Activated B cell treated with CpG ODN at 0.5 μM for 24 hours (primary cell): ENCODE results near the gene KIF25. TPM values are rescaled to one million over a fixed set of nuclear protein-coding genes. Genes with fewer than 3 reads are reported as not detected.

ENCODE experiments used
- ATAC-seq: fragments of 200-7000 bp; cut with Tn5 transposase; one replicate; pipeline ENCODE4 v1.10.0; 2021; ENCODE audit warnings: low read depth, mild to moderate bottlenecking, moderate library complexity
- CTCF ChIA-PET: fragments of 350-600 bp; sonication (Branson Sonifier 250); formaldehyde crosslinking; loops from one replicate; lab custom pipeline; 2021; ENCODE audit warnings: antibody characterized with exemption; lab: Charles Lee
- POLR2A ChIA-PET: fragments of 350-600 bp; sonication (Branson Sonifier 250); formaldehyde crosslinking; loops from one replicate; lab custom pipeline; 2021; ENCODE audit warnings: antibody characterized with exemption; lab: Charles Lee
- DNase-seq: peaks from one replicate; pipeline ENCODE4 v3.0.0; 2022
- H3K27ac Mint-ChIP-seq: one replicate; pipeline ENCODE4 v1.8.0; 2020; ENCODE audit warnings: mixed read lengths
- H3K27me3 Mint-ChIP-seq: one replicate; pipeline ENCODE4 v1.8.0; 2021; ENCODE audit warnings: mixed read lengths
- H3K36me3 Mint-ChIP-seq: one replicate; pipeline ENCODE4 v1.8.0; 2021; ENCODE audit warnings: low read depth, mixed read lengths
- H3K4me1 Mint-ChIP-seq: one replicate; pipeline ENCODE4 v1.8.0; 2021; ENCODE audit warnings: mixed read lengths
- H3K4me3 Mint-ChIP-seq: one replicate; pipeline ENCODE4 v1.8.0; 2020; ENCODE audit warnings: mild to moderate bottlenecking, mixed read lengths
- H3K9me3 Mint-ChIP-seq: one replicate; pipeline ENCODE4 v1.8.0; 2020; ENCODE audit warnings: mixed read lengths
- CTCF ChIP-seq: fragments of 200-600 bp; IDR thresholded peaks from one replicate; pipeline ENCODE4 v1.8.0; 2022; ENCODE audit warnings: antibody characterized with exemption, mild to moderate bottlenecking
- intact Hi-C: fragments of 100-400 bp; cut with micrococcal nuclease; formaldehyde crosslinking; loops from one replicate; pipeline ENCODE4 v1.15.1; 2024
- total RNA-seq: library from RNA; stranded (reverse); gene quantifications from 2 replicates; pipeline ENCODE4 v1.2.3, GENCODE V29; 2022

Gene KIF25
- total RNA-seq, 1 donor from 2014 or later, result not detected

GRCh38 chr6:168084465-168085160 lies 87.1 kb downstream of the KIF25 start:
- Mint-ChIP-seq H3K4me3 (no peak overlapping the region), H3K27me3 (peaks cover 1% of the 10 kb centered on the region), H3K9me3 (no peaks in the 10 kb centered on the region), H3K4me1 (no peaks in the 10 kb centered on the region), H3K36me3 (no peaks in the 10 kb centered on the region), H3K27ac (no peak overlapping the region)
- ChIA-PET POLR2A (no interaction called here), CTCF (no interaction called here)
- ATAC-seq (no peak), DNase-seq (no peak)
- TF ChIP-seq CTCF, result no peak
- intact Hi-C loops, result no loop called here

DNA sequence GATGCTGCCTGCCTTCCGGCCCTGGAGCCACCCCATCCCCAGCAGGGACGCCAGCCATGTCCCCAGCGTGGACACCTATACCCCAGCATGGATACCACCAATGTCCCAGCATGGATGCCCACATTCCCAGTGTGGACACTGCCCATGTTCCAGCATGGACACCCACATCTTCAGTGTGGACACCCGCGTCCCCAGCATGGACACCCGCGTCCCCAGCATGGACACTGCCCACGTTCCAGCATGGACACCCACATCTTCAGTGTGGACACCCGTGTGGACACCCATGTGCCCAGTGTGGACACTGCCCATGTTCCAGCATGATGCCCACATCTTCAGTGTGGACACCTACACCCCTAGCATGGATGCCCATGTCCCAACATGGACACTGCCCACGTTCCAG lies 88.6 kb downstream of the KIF25 start:
- Mint-ChIP-seq H3K9me3 (no peaks in the 10 kb centered on the region), H3K27me3 (peaks cover 1% of the 10 kb centered on the region), H3K4me3 (no peak overlapping the region), H3K36me3 (no peaks in the 10 kb centered on the region), H3K4me1 (no peaks in the 10 kb centered on the region), H3K27ac (no peak overlapping the region)
- DNase-seq (no peak), ATAC-seq (no peak)
- intact Hi-C loops, result no loop called here
- ChIA-PET CTCF (no interaction called here), POLR2A (no interaction called here)
- TF ChIP-seq CTCF, result no peak

GRCh38 chr6:168086616-168087015 lies 89.1 kb downstream of the KIF25 start:
- no peak for TF ChIP-seq CTCF
- peaks cover 1% of the 10 kb centered on the region for H3K27me3 Mint-ChIP-seq
- POLR2A ChIA-PET, result no interaction called here
- no peak overlapping the region for H3K27ac Mint-ChIP-seq
- no peaks in the 10 kb centered on the region for H3K9me3 Mint-ChIP-seq
- no peaks in the 10 kb centered on the region for H3K36me3 Mint-ChIP-seq
- H3K4me3 Mint-ChIP-seq, result no peak overlapping the region
- ATAC-seq, result no peak
- DNase-seq, result no peak
- CTCF ChIA-PET, result no interaction called here
- no peaks in the 10 kb centered on the region for H3K4me1 Mint-ChIP-seq
- intact Hi-C loops, result no loop called here

- intact Hi-C loops, result no loop called here
- ChIA-PET CTCF (no interaction called here), POLR2A (no interaction called here)
- Mint-ChIP-seq H3K4me1 (no peaks in the 10 kb centered on the region), H3K36me3 (no peaks in the 10 kb centered on the region), H3K9me3 (peaks cover 2% of the 10 kb centered on the region), H3K27ac (no peak overlapping the region), H3K27me3 (peaks cover 1% of the 10 kb centered on the region), H3K4me3 (no peak overlapping the region)
- TF ChIP-seq CTCF, result no peak
- no peak for ATAC-seq
- no peak for DNase-seq
Measured at GRCh38 chr6:168087436-168088160, 90.1 kb downstream of the KIF25 start.

GRCh38 chr6:168088161-168089053 lies 90.9 kb downstream of the KIF25 start:
- Mint-ChIP-seq H3K4me1 (no peaks in the 10 kb centered on the region), H3K36me3 (no peaks in the 10 kb centered on the region), H3K27me3 (peaks cover 1% of the 10 kb centered on the region), H3K9me3 (peaks cover 4% of the 10 kb centered on the region), H3K4me3 (no peak overlapping the region), H3K27ac (no peak overlapping the region)
- DNase-seq, result no peak
- POLR2A ChIA-PET, result no interaction called here
- ATAC-seq, result no peak
- CTCF ChIA-PET, result no interaction called here
- intact Hi-C loops, result no loop called here
- TF ChIP-seq CTCF, result no peak
